ENCODE results near the gene ATP6V1C2.

- no peak for TF ChIP-seq CBX8 (IDR thresholded peaks at IDR 0.05)
- TF ChIP-seq EP300 (IDR thresholded peaks at IDR 0.05) = no peak
- TF ChIP-seq RFX5 (IDR thresholded peaks at IDR 0.05) = no peak
- no peak for TF ChIP-seq CTCF (IDR thresholded peaks at IDR 0.05)
- no peak for TF ChIP-seq HMGXB4 (CRISPR knock-in tag; IDR thresholded peaks at IDR 0.05; ENCODE audit: borderline replicate concordance)
- TF ChIP-seq MAX (IDR thresholded peaks at IDR 0.05) = no peak
- TF ChIP-seq ESRRA (IDR thresholded peaks at IDR 0.05; ENCODE audit: borderline replicate concordance, low read length) = no peak
- no peak for TF ChIP-seq POLR2A (IDR thresholded peaks at IDR 0.05; ENCODE audit: low read length)
- TF ChIP-seq CHD4 (IDR thresholded peaks at IDR 0.05; ENCODE audit: borderline replicate concordance) = no peak
- TF ChIP-seq ELK1 (IDR thresholded peaks at IDR 0.05; ENCODE audit: low read depth, low read length) = no peak
- TF ChIP-seq GATA3 (IDR thresholded peaks at IDR 0.05; ENCODE audit: borderline replicate concordance) = no peak
- no peak for TF ChIP-seq RAD21 (conservative IDR thresholded peaks at IDR 0.05 in 1 of 2, IDR thresholded peaks at IDR 0.05 in 1 of 2)
Observed at GRCh38 chr2:10773821-10774341, 52.5 kb downstream of the ATP6V1C2 start.
